IMR-90 (cell line): ENCODE results near the gene TWIST2. TPM values are rescaled to one million over a fixed set of nuclear protein-coding genes. Genes with fewer than 3 reads are reported as not detected.

Experiments used
- ATAC-seq: fragments of 200-7000 bp; cut with Tn5 transposase; 2 replicates; pipeline ENCODE4 v1.9.1; 2020; ENCODE audit warnings: low read depth, mild to moderate bottlenecking, moderate library complexity
- BruUV-seq: library from RNA; stranded (reverse); fragments of 400-500 nt; replicated peaks from 2 replicates; lab custom pipeline; 2021; lab: Mats Ljungman, UMichigan
- CTCF ChIA-PET: fragments of 300-600 bp; formaldehyde crosslinking; extraction: SDS; loops from one replicate; lab custom pipeline; 2021; ENCODE audit warnings: antibody characterized with exemption; lab: Yijun Ruan, JAX
- POLR2A ChIA-PET: fragments of 300-600 bp; sonication (Branson Sonifier 250); formaldehyde crosslinking; loops from one replicate; lab custom pipeline; 2022; ENCODE audit warnings: antibody characterized with exemption; ENCODE audit not compliant: unreplicated experiment; lab: Charles Lee
- DNase-seq: peaks from one replicate; pipeline ENCODE4 v3.0.0; 2013
- H2AFZ ChIP-seq: replicated peaks from 2 replicates; pipeline ENCODE3; 2013; ENCODE audit warnings: low read length, mild to moderate bottlenecking; ENCODE audit not compliant: poor library complexity
- H2AK5ac ChIP-seq: 2 replicates; pipeline ENCODE4 v1.6.1; 2013; ENCODE audit warnings: low read depth, low read length, inconsistent platforms
- H2AK9ac ChIP-seq: replicated peaks from 2 replicates; pipeline ENCODE3; 2013; ENCODE audit warnings: mild to moderate bottlenecking, low read depth, low read length, moderate library complexity; ENCODE audit not compliant: poor library complexity
- H2BK120ac ChIP-seq: 2 replicates; pipeline ENCODE4 v1.6.1; 2013; ENCODE audit warnings: low read depth, low read length, inconsistent platforms
- H2BK15ac ChIP-seq: 3 replicates; pipeline ENCODE4 v1.6.1; 2013; ENCODE audit warnings: low read depth, low read length, inconsistent platforms
- H2BK20ac ChIP-seq: 2 replicates; pipeline ENCODE4 v1.6.1; 2013; ENCODE audit warnings: low read depth, mild to moderate bottlenecking, inconsistent platforms, low read length, moderate library complexity
- H2BK5ac ChIP-seq: 2 replicates; pipeline ENCODE4 v1.6.1; 2013; ENCODE audit warnings: mild to moderate bottlenecking, low read depth, low read length, inconsistent platforms; ENCODE audit not compliant: poor library complexity, severe bottlenecking
- H3K14ac ChIP-seq: replicated peaks from 2 replicates; pipeline ENCODE4 v1.6.1; 2013; ENCODE audit warnings: low read depth, low read length, inconsistent platforms
- H3K18ac ChIP-seq: 2 replicates; pipeline ENCODE4 v1.6.1; 2013; ENCODE audit warnings: low read depth, low read length, control low read depth
- H3K23ac ChIP-seq: 2 replicates; pipeline ENCODE4 v1.6.1; 2013; ENCODE audit warnings: low read depth, low read length, inconsistent platforms
- H3K27ac ChIP-seq: 2 replicates; pipeline ENCODE4 v1.5.1; 2013; ENCODE audit warnings: mild to moderate bottlenecking, control low read depth, low read length; ENCODE audit not compliant: insufficient read depth
- H3K27me3 ChIP-seq: 2 replicates; pipeline ENCODE4 v1.6.1; 2013; ENCODE audit warnings: low read length; ENCODE audit not compliant: control insufficient read depth, insufficient read depth
- H3K36me3 ChIP-seq: 2 replicates; pipeline ENCODE4 v1.6.1; 2013; ENCODE audit warnings: low read length, mixed read lengths; ENCODE audit not compliant: control insufficient read depth, insufficient read depth
- H3K4ac ChIP-seq: 2 replicates; pipeline ENCODE4 v1.6.1; 2013; ENCODE audit warnings: low read depth, low read length, inconsistent platforms
- H3K4me1 ChIP-seq: 2 replicates; pipeline ENCODE4 v1.6.1; 2013; ENCODE audit warnings: low read length, mixed read lengths; ENCODE audit not compliant: control insufficient read depth, insufficient read depth
- H3K4me2 ChIP-seq: 2 replicates; pipeline ENCODE4 v1.6.1; 2013; ENCODE audit warnings: low read depth, mild to moderate bottlenecking, control low read depth, low read length, moderate library complexity
- H3K4me3 ChIP-seq: 2 replicates; pipeline ENCODE4 v1.5.1; 2013; ENCODE audit warnings: low read depth, mild to moderate bottlenecking, control low read depth, low read length, moderate library complexity; ENCODE audit not compliant: insufficient read depth
- H3K56ac ChIP-seq: 2 replicates; pipeline ENCODE4 v1.6.1; 2013; ENCODE audit warnings: low read length, inconsistent platforms; ENCODE audit not compliant: insufficient read depth; ENCODE audit errors: extremely low read depth
- H3K79me1 ChIP-seq, 2 experiments: 2 replicates each; pipeline ENCODE4 v1.6.1; 2013; ENCODE audit warnings: low read length in 2 of 2, inconsistent platforms in 1 of 2, low read depth in 1 of 2
- H3K9ac ChIP-seq: 2 replicates; pipeline ENCODE4 v1.6.1; 2013; ENCODE audit warnings: low read depth, low read length, control low read depth
- H3K9me1 ChIP-seq: 2 replicates; pipeline ENCODE4 v1.6.1; 2013; ENCODE audit warnings: low read length, inconsistent platforms; ENCODE audit not compliant: insufficient read depth
- H3K9me3 ChIP-seq: 2 replicates; pipeline ENCODE4 v1.6.1; 2013; ENCODE audit warnings: low read length; ENCODE audit not compliant: control insufficient read depth, insufficient read depth
- H4K20me1 ChIP-seq: 2 replicates; pipeline ENCODE4 v1.6.1; 2013; ENCODE audit warnings: low read length, inconsistent platforms; ENCODE audit not compliant: insufficient read depth
- H4K5ac ChIP-seq: 2 replicates; pipeline ENCODE4 v1.6.1; 2013; ENCODE audit warnings: mild to moderate bottlenecking, low read depth, low read length, control low read depth
- H4K8ac ChIP-seq, 2 experiments: 2 replicates each; pipeline ENCODE4 v1.6.1; 2013; ENCODE audit warnings: low read depth in 2 of 2, low read length in 2 of 2, control low read depth in 1 of 2, inconsistent platforms in 1 of 2
- H4K91ac ChIP-seq: 2 replicates; pipeline ENCODE4 v1.6.1; 2013; ENCODE audit warnings: low read depth, low read length, inconsistent platforms; ENCODE audit not compliant: insufficient read depth
- BHLHE40 ChIP-seq: fragments of 150-350 bp; IDR thresholded peaks from 2 replicates; pipeline ENCODE4 v1.6.1; 2016; ENCODE audit warnings: mild to moderate bottlenecking, low read depth, low read length
- CEBPB ChIP-seq: IDR thresholded peaks from 2 replicates; pipeline ENCODE4 v1.6.1; 2012; ENCODE audit warnings: low read depth, low read length, improper control_type of control experiment
- CHD1 ChIP-seq: IDR thresholded peaks from 2 replicates; pipeline ENCODE4 v1.6.1; 2012; ENCODE audit warnings: low read depth, low read length, improper control_type of control experiment
- FOS ChIP-seq: fragments of 150-350 bp; IDR thresholded peaks from 2 replicates; pipeline ENCODE4 v1.6.1; 2016; ENCODE audit warnings: low read depth, low read length
- MAFK ChIP-seq: IDR thresholded peaks from 2 replicates; pipeline ENCODE4 v1.6.1; 2012; ENCODE audit warnings: low read depth, low read length, improper control_type of control experiment
- MAZ ChIP-seq: IDR thresholded peaks from 2 replicates; pipeline ENCODE4 v1.6.1; 2012; ENCODE audit warnings: low read depth, mild to moderate bottlenecking, low read length, improper control_type of control experiment, moderate library complexity, borderline replicate concordance
- MXI1 ChIP-seq: IDR thresholded peaks from 2 replicates; pipeline ENCODE4 v1.6.1; 2012; ENCODE audit warnings: low read depth, mild to moderate bottlenecking, low read length, moderate library complexity, borderline replicate concordance
- NFE2L2 ChIP-seq: fragments of 150-350 bp; IDR thresholded peaks from 2 replicates; pipeline ENCODE4 v1.6.1; 2016; ENCODE audit warnings: low read depth, mild to moderate bottlenecking, low read length
- POLR2A ChIP-seq: IDR thresholded peaks from 2 replicates; pipeline ENCODE4 v1.6.1; 2012; ENCODE audit warnings: mild to moderate bottlenecking, low read depth, low read length
- RAD21 ChIP-seq: IDR thresholded peaks from 2 replicates; pipeline ENCODE4 v1.6.1; 2012; ENCODE audit warnings: low read length, improper control_type of control experiment
- RCOR1 ChIP-seq: IDR thresholded peaks from 2 replicates; pipeline ENCODE4 v1.6.1; 2012; ENCODE audit warnings: mild to moderate bottlenecking, low read length, improper control_type of control experiment; ENCODE audit not compliant: insufficient replicate concordance
- RFX5 ChIP-seq: IDR thresholded peaks from 2 replicates; pipeline ENCODE4 v1.8.0; 2012; ENCODE audit warnings: low read depth, mild to moderate bottlenecking, low read length, moderate library complexity
- SMC3 ChIP-seq: fragments of 150-350 bp; IDR thresholded peaks from 2 replicates; pipeline ENCODE4 v1.6.1; 2016; ENCODE audit warnings: low read depth, mild to moderate bottlenecking, antibody characterized with exemption, low read length, moderate library complexity
- WGBS, 2 experiments: methylation state at CpG; one replicate each; pipeline versions ENCODE4 v1.1.5 to v1.1.7; 2013; ENCODE audit warnings: missing lambda C conversion rate in 2 of 2; ENCODE audit not compliant: insufficient read length in 1 of 2; ENCODE audit errors: extremely low coverage in 2 of 2; 5-methylcytosine and 5-hydroxymethylcytosine counted together
- dilution Hi-C: fragments of 300-500 bp; cut with HindIII; formaldehyde crosslinking; loops from one replicate; pipeline ENCODE4 v1.14.3; 2018; ENCODE audit warnings: low sequenced_read_pairs; ENCODE audit not compliant: unreplicated experiment
- in situ Hi-C: fragments of 300-500 bp; cut with MboI; formaldehyde crosslinking; loops from 3 replicates; pipeline ENCODE4 v1.14.3; 2019; ENCODE audit warnings: low sequenced_read_pairs, inconsistent platforms, mixed read lengths
- intact Hi-C: fragments of 100-400 bp; cut with micrococcal nuclease; formaldehyde crosslinking; loops from 2 replicates; pipeline ENCODE4 v1.10.0; 2022
- polyA plus RNA-seq, 3 experiments: library from polyadenylated mRNA; depleted of rRNA; stranded (reverse); fragments of >200 nt; gene quantifications; 2 replicates each; pipeline ENCODE4 v1.2.3, GENCODE V29; 2012; ENCODE audit warnings: low replicate concordance in 1 of 3
- total RNA-seq: library from RNA; depleted of rRNA; stranded (reverse); fragments of >200 nt; gene quantifications from 2 replicates; pipeline ENCODE4 v1.2.3, GENCODE V29; 2012
- TF ChIP-seq, protein P1 (sequence below): conservative IDR thresholded peaks from 2 replicates; pipeline ENCODE4 v1.5.1; 2012; ENCODE audit warnings: mild to moderate bottlenecking, low read depth, low read length, improper control_type of control experiment
- TF ChIP-seq, protein P2 (sequence below): fragments of 150-350 bp; IDR thresholded peaks from 2 replicates; pipeline ENCODE4 v1.6.1; 2016; ENCODE audit warnings: low read depth, mild to moderate bottlenecking, low read length, moderate library complexity, borderline replicate concordance

TWIST2 gene
- total and polyA plus RNA-seq, 2 of the 4 experiments (the other 2 are of a cell fraction) = 9.3 to 33.6 TPM

DNA sequence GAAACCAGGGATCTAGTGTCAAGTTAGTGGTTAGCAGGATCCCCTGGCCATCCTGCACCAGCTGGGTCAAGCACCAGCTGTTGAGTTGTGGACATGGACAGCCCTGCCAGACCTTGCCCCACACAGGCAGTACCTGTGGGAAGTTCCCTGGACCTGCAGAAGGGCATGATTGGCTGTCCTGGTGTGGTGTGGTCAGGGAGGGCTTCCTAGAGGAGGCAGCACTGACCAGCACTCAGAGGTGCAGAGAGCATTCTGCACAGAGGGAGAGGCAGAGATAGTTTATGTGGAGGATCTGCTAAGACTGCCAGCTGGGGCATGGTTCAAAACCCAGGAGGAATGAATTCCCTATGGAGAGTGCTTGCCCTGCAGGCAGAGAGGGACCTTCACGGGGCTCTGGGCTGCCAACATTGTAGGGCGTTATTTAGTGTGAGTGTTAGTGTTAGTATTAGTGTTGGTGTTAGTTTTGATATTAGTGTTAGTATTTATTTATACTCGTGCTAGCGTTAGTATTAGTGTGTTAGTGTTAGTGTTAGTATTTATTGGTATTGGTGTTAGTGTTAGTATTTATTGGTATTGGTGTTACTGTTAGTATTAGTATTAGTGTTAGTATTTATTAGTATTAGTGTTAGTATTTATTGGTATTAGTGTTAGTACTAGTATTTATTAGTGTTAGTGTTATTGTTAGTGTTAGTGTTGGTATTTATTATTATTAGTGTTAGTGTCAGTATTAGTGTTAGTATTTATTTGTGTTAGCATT, 31.9 kb downstream of the TWIST2 start:
- Histone ChIP-seq H3K23ac (no peak overlapping the region), H3K4me2 (no peak overlapping the region), H3K36me3 (peaks cover 9% of the 10 kb centered on the region; the same call in 1 of the 2 replicates), H2BK15ac (no peak overlapping the region), H3K4ac (no peak overlapping the region), H3K14ac (no peak overlapping the region), H3K18ac (no peak overlapping the region), H3K4me1 (peaks cover 15% of the 10 kb centered on the region), H3K79me1 (peaks cover 29 to 57% of the 10 kb centered on the region in 2 experiments), H2BK120ac (no peak overlapping the region; the same call in 1 of the 2 replicates), H3K9ac (no peak overlapping the region), H2AK5ac (no peak overlapping the region), H3K56ac (no peak overlapping the region), H2AFZ (no peak overlapping the region), H3K27ac (no peak overlapping the region), H2BK20ac (no peak overlapping the region), H3K27me3 (no peaks in the 10 kb centered on the region), H4K20me1 (peaks cover 19% of the 10 kb centered on the region), H3K4me3 (no peak overlapping the region), H3K9me1 (peaks cover 15% of the 10 kb centered on the region), H4K91ac (no peak overlapping the region), H4K8ac (no peak overlapping the region), H3K9me3 (no peaks in the 10 kb centered on the region), H2BK5ac (no peak overlapping the region), H4K5ac (no peak overlapping the region), H2AK9ac (peak overlapping the region; percentile 37)
- ChIA-PET POLR2A (no interaction called here), CTCF (no interaction called here)
- WGBS, 2 experiments = 100% methylated on average over 1 to 2 of the region's 4 CpGs
- DNase-seq = no peak
- intact Hi-C loops = no loop called here
- in situ Hi-C loops = no loop called here
- ATAC-seq = no peak
- BruUV-seq = no TSS peak
- TF ChIP-seq FOS (no peak), BHLHE40 (no peak), CEBPB (no peak), MAZ (no peak), CHD1 (no peak), MAFK (no peak), RAD21 (no peak), SMC3 (no peak), NFE2L2 (no peak), POLR2A (no peak), RFX5 (no peak), RCOR1 (no peak), MXI1 (no peak)
- TF ChIP-seq, protein P1, sequence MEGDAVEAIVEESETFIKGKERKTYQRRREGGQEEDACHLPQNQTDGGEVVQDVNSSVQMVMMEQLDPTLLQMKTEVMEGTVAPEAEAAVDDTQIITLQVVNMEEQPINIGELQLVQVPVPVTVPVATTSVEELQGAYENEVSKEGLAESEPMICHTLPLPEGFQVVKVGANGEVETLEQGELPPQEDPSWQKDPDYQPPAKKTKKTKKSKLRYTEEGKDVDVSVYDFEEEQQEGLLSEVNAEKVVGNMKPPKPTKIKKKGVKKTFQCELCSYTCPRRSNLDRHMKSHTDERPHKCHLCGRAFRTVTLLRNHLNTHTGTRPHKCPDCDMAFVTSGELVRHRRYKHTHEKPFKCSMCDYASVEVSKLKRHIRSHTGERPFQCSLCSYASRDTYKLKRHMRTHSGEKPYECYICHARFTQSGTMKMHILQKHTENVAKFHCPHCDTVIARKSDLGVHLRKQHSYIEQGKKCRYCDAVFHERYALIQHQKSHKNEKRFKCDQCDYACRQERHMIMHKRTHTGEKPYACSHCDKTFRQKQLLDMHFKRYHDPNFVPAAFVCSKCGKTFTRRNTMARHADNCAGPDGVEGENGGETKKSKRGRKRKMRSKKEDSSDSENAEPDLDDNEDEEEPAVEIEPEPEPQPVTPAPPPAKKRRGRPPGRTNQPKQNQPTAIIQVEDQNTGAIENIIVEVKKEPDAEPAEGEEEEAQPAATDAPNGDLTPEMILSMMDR = no peak
- TF ChIP-seq, protein P2, sequence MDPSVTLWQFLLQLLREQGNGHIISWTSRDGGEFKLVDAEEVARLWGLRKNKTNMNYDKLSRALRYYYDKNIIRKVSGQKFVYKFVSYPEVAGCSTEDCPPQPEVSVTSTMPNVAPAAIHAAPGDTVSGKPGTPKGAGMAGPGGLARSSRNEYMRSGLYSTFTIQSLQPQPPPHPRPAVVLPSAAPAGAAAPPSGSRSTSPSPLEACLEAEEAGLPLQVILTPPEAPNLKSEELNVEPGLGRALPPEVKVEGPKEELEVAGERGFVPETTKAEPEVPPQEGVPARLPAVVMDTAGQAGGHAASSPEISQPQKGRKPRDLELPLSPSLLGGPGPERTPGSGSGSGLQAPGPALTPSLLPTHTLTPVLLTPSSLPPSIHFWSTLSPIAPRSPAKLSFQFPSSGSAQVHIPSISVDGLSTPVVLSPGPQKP = no peak
- dilution Hi-C loops = no loop called here
